ENCODE measurements around the gene BST1. TPM values are rescaled to one million over a fixed set of nuclear protein-coding genes. Genes with fewer than 3 reads are reported as not detected.

Gene BST1
- total RNA-seq, 1 experiment from 2014 or later, result 0.69 TPM

DNA sequence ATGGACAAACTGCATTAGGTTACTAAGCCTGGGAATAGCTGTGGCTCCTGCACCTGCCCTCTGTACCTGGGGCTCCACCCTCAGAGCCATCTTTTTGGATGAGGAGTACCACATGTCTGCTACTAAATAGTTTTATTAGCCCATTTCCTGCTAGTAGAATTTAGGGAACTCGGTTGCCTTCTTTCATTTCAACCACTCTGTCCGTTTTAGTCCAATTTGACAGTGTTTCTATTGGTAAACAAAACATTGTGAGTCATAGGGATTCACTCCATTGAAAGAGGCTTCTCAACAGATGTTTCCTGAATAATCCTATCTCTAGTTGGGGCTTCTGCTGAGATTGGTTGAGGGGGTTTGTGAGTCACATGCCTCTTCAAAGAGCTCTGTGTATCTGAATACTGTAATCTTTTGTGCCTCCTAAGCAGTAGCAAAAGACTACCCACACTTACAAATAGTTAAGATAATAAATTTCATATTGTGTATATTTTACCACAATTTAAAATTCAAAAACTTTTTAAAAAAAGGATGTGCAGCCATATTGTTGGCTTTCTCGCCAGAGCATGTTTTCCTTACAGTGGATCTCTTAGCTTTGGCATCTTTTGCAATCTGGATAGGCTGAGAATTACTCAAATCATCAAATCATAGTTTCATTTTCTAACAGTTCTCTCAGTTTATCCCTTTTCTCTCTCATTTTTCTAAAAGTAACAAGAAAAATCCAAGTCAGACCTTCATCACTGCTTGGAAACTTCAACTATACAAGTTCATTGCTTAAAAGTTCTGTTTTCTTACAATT is 11.3 kb upstream of the BST1 start:
- DNase-seq (peak; percentile 42), ATAC-seq (no peak)
- H3K9me3 ChIP-seq (ENCODE audit: low read length), result no peaks in the 10 kb centered on the region
- H3K79me2 ChIP-seq (ENCODE audit: low read length), result no peaks in the 10 kb centered on the region
- TF ChIP-seq EZH2phosphoT487 (IDR thresholded peaks at IDR 0.05; ENCODE audit: borderline replicate concordance, low read length), result no peak
- TF ChIP-seq, protein P1, sequence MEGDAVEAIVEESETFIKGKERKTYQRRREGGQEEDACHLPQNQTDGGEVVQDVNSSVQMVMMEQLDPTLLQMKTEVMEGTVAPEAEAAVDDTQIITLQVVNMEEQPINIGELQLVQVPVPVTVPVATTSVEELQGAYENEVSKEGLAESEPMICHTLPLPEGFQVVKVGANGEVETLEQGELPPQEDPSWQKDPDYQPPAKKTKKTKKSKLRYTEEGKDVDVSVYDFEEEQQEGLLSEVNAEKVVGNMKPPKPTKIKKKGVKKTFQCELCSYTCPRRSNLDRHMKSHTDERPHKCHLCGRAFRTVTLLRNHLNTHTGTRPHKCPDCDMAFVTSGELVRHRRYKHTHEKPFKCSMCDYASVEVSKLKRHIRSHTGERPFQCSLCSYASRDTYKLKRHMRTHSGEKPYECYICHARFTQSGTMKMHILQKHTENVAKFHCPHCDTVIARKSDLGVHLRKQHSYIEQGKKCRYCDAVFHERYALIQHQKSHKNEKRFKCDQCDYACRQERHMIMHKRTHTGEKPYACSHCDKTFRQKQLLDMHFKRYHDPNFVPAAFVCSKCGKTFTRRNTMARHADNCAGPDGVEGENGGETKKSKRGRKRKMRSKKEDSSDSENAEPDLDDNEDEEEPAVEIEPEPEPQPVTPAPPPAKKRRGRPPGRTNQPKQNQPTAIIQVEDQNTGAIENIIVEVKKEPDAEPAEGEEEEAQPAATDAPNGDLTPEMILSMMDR (conservative IDR thresholded peaks at IDR 0.05; ENCODE audit: low read depth, low read length), result no peak
- TF ChIP-seq EZH2 (IDR thresholded peaks at IDR 0.05; ENCODE audit: low read length, unreplicated experiment), result no peak
- CTCF ChIA-PET, result no interaction called here
- no peak overlapping the region for H3K4me3 ChIP-seq (ENCODE audit: low read length)
- H2AFZ ChIP-seq (ENCODE audit: low read length), result no peak overlapping the region
- H3K36me3 ChIP-seq (ENCODE audit: low read depth, low read length), result peaks cover 16% of the 10 kb centered on the region
- POLR2A ChIA-PET (ENCODE audit: unreplicated experiment), result no interaction called here
- H3F3A ChIP-seq (ENCODE audit: low read length, unreplicated experiment), result no peaks in the 10 kb centered on the region
- H3K4me1 ChIP-seq (ENCODE audit: insufficient read depth, low read length), result peaks cover 44% of the 10 kb centered on the region
- no TSS peak for BruUV-seq (replicated peaks)
- peak overlapping the region; percentile 40 for H3K4me2 ChIP-seq (ENCODE audit: low read length)
- H3K9ac ChIP-seq (ENCODE audit: low read length), result no peak overlapping the region
- intact Hi-C loops (cut with micrococcal nuclease), result no loop called here
- no peaks in the 10 kb centered on the region for H3K27me3 ChIP-seq (ENCODE audit: low read length)
- H4K20me1 ChIP-seq (ENCODE audit: low read length), result no peaks in the 10 kb centered on the region
- peak overlapping the region; percentile 56 for H3K27ac ChIP-seq (ENCODE audit: low read length)
- H3K9me2 ChIP-seq (replicated peaks; ENCODE audit: low read length), result no peaks in the 10 kb centered on the region

DNA sequence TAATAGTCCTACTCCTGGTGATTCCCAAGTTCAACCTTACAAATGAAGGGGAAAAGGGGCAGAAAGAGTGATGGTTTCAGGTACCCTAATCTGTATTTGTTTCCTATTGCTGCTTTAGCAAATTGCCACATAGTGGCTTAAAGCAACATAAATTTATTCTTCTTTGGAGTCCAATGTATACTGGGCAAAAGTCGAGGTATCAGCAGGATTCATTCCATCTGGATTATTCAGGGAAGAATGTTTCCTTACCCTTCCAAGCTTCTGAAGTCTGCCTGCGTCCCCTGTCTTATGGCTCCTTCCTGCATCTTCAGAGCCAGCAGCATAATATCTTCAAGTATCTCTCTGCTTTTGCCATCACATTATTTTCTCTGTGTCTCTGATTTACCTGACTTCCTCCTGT is 10.3 kb upstream of the BST1 start:
- H3K79me2 ChIP-seq (ENCODE audit: low read length), result no peaks in the 10 kb centered on the region
- H3K9me2 ChIP-seq (replicated peaks; ENCODE audit: low read length), result no peaks in the 10 kb centered on the region
- no peaks in the 10 kb centered on the region for H3F3A ChIP-seq (ENCODE audit: low read length, unreplicated experiment)
- intact Hi-C loops (cut with micrococcal nuclease), result no loop called here
- DNase-seq, result no peak
- H3K36me3 ChIP-seq (ENCODE audit: low read depth, low read length), result peaks cover 6% of the 10 kb centered on the region; the same call in 1 of the 2 replicates
- H3K4me3 ChIP-seq (ENCODE audit: low read length), result no peak overlapping the region
- ChIA-PET CTCF (no interaction called here), POLR2A (ENCODE audit: unreplicated experiment) (no interaction called here)
- no peak for ATAC-seq
- no peak overlapping the region for H3K9ac ChIP-seq (ENCODE audit: low read length)
- H4K20me1 ChIP-seq (ENCODE audit: low read length), result no peaks in the 10 kb centered on the region
- no peak overlapping the region for H3K4me2 ChIP-seq (ENCODE audit: low read length)
- H3K9me3 ChIP-seq (ENCODE audit: low read length), result no peaks in the 10 kb centered on the region
- no peak overlapping the region for H2AFZ ChIP-seq (ENCODE audit: low read length)
- TF ChIP-seq EZH2 (IDR thresholded peaks at IDR 0.05; ENCODE audit: low read length, unreplicated experiment), result no peak
- no peak for TF ChIP-seq EZH2phosphoT487 (IDR thresholded peaks at IDR 0.05; ENCODE audit: borderline replicate concordance, low read length)
- TF ChIP-seq, protein P1 (conservative IDR thresholded peaks at IDR 0.05; ENCODE audit: low read depth, low read length), result no peak
- no TSS peak for BruUV-seq (replicated peaks)
- H3K27me3 ChIP-seq (ENCODE audit: low read length), result no peaks in the 10 kb centered on the region
- H3K27ac ChIP-seq (ENCODE audit: low read length), result no peak overlapping the region
- H3K4me1 ChIP-seq (ENCODE audit: insufficient read depth, low read length), result peaks cover 44% of the 10 kb centered on the region

GRCh38 chr4:15694431-15694830 is 8.4 kb upstream of the BST1 start:
- ChIA-PET POLR2A (ENCODE audit: unreplicated experiment) (no interaction called here), CTCF (no interaction called here)
- Histone ChIP-seq H3K9ac (ENCODE audit: low read length) (peak overlapping the region; percentile 72), H3K79me2 (ENCODE audit: low read length) (no peaks in the 10 kb centered on the region), H3F3A (ENCODE audit: low read length, unreplicated experiment) (no peaks in the 10 kb centered on the region), H3K4me3 (ENCODE audit: low read length) (peak overlapping the region; percentile 41; the same call in 1 of the 2 replicates), H3K36me3 (ENCODE audit: low read depth, low read length) (no peaks in the 10 kb centered on the region), H3K4me1 (ENCODE audit: insufficient read depth, low read length) (peaks cover 43% of the 10 kb centered on the region), H2AFZ (ENCODE audit: low read length) (no peak overlapping the region), H3K9me3 (ENCODE audit: low read length) (no peaks in the 10 kb centered on the region), H3K27ac (ENCODE audit: low read length) (peak overlapping the region; percentile 98), H4K20me1 (ENCODE audit: low read length) (no peaks in the 10 kb centered on the region), H3K9me2 (replicated peaks; ENCODE audit: low read length) (no peaks in the 10 kb centered on the region), H3K4me2 (ENCODE audit: low read length) (peak overlapping the region; percentile 79), H3K27me3 (ENCODE audit: low read length) (no peaks in the 10 kb centered on the region)
- intact Hi-C loops (cut with micrococcal nuclease), result loop anchor here (2.0 kb wide), 1 partner anchor 28 kb away; no protein-coding TSS in a partner anchor
- BruUV-seq (replicated peaks), result no TSS peak
- peak; percentile 75 for DNase-seq
- peak; percentile 46 for ATAC-seq
- TF ChIP-seq EZH2phosphoT487 (IDR thresholded peaks at IDR 0.05; ENCODE audit: borderline replicate concordance, low read length), result no peak
